H54 (cell line): ENCODE measurements around the gene SNX1.
"Not testable (repeated sequence)": the region's sequence is repeated elsewhere in the genome, so short reads cannot be mapped to it uniquely, and the experiment has no call there.

Experiments used
- DNase-seq: peaks from one replicate; pipeline ENCODE4 v3.0.0; 2011; ENCODE audit warnings: low spot score, mixed read lengths; ENCODE audit not compliant: insufficient read length
- FAIRE-seq: peaks from 3 replicates; lab custom pipeline; 2011; peaks lifted over from hg19 to GRCh38; lab: Jason Lieb, UNC
- POLR2A ChIP-seq: IDR thresholded peaks from 2 replicates; pipeline ENCODE4 v1.6.1; 2011; ENCODE audit warnings: low read depth, mild to moderate bottlenecking, low read length

The SNX1 gene

GRCh38 chr15:64117759-64118487 lies 22.1 kb downstream of the SNX1 start:
- TF ChIP-seq POLR2A: no peak
- no peak for DNase-seq
- FAIRE-seq: no peak

GRCh38 chr15:64120322-64120721 lies 24.5 kb downstream of the SNX1 start:
- not testable (repeated sequence) for FAIRE-seq, DNase-seq

- DNase-seq (no peak), FAIRE-seq (no peak)
- TF ChIP-seq POLR2A: no peak
Observed at GRCh38 chr15:64121614-64122013, 25.8 kb downstream of the SNX1 start.

- DNase-seq (no peak), FAIRE-seq (no peak)
- TF ChIP-seq POLR2A: no peak
Observed at GRCh38 chr15:64122444-64122843, 26.7 kb downstream of the SNX1 start.

- FAIRE-seq (no peak), DNase-seq (no peak)
- TF ChIP-seq POLR2A: no peak
Observed at GRCh38 chr15:64122936-64123351, 27.2 kb downstream of the SNX1 start.

GRCh38 chr15:64125978-64126377 lies 30.2 kb downstream of the SNX1 start:
- FAIRE-seq: no peak
- no peak for DNase-seq
- no peak for TF ChIP-seq POLR2A

GRCh38 chr15:64127521-64128270 lies 31.9 kb downstream of the SNX1 start:
- no peak for FAIRE-seq

GRCh38 chr15:64130159-64130558 lies 34.4 kb downstream of the SNX1 start:
- FAIRE-seq (no peak), DNase-seq (no peak)
- TF ChIP-seq POLR2A: no peak

More at GRCh38 chr15:64127521-64128270, 31.9 kb downstream of the SNX1 start:
- TF ChIP-seq POLR2A: no peak
- no peak for DNase-seq

GRCh38 chr15:64131547-64131946 lies 35.8 kb downstream of the SNX1 start:
- DNase-seq (no peak), FAIRE-seq (no peak)
- no peak for TF ChIP-seq POLR2A

GRCh38 chr15:64132217-64132616 lies 36.4 kb downstream of the SNX1 start:
- DNase-seq: no peak
- FAIRE-seq: no peak
- TF ChIP-seq POLR2A: no peak

GRCh38 chr15:64133623-64134344 lies 38.0 kb downstream of the SNX1 start:
- DNase-seq (no peak), FAIRE-seq (no peak)

GRCh38 chr15:64134345-64134829 lies 38.6 kb downstream of the SNX1 start:
- DNase-seq: no peak
- FAIRE-seq: no peak
- TF ChIP-seq POLR2A: no peak

More at GRCh38 chr15:64133623-64134344, 38.0 kb downstream of the SNX1 start:
- no peak for TF ChIP-seq POLR2A

GRCh38 chr15:64136347-64136746 lies 40.6 kb downstream of the SNX1 start:
- TF ChIP-seq POLR2A: no peak
- no peak for FAIRE-seq
- no peak for DNase-seq

GRCh38 chr15:64137226-64137833 lies 41.5 kb downstream of the SNX1 start:
- no peak for DNase-seq
- no peak for TF ChIP-seq POLR2A
- FAIRE-seq: no peak
